Adipocyte (in vitro differentiated cells): ENCODE data around the gene GNG11.
A peak's percentile ranks its signal among the peaks of the same experiment; 100 is the strongest.
"Not testable (repeated sequence)": the region's sequence is repeated elsewhere in the genome, so short reads cannot be mapped to it uniquely, and the experiment has no call there.

Experiments
- DNase-seq: peaks from one replicate; pipeline ENCODE4 v3.0.0-alpha.2; 2015; ENCODE audit warnings: low read depth
- H3K27me3 ChIP-seq: replicated peaks from 2 replicates; pipeline ENCODE4 v1.7.0; 2013; ENCODE audit warnings: mild to moderate bottlenecking, low read length, moderate library complexity; ENCODE audit not compliant: control insufficient read depth, insufficient read depth
- H3K36me3 ChIP-seq: 2 replicates; pipeline ENCODE4 v1.7.0; 2013; ENCODE audit warnings: low read length, mild to moderate bottlenecking, moderate library complexity; ENCODE audit not compliant: control insufficient read depth, insufficient read depth, severe bottlenecking
- H3K4me1 ChIP-seq: 2 replicates; pipeline ENCODE4 v1.7.0; 2013; ENCODE audit warnings: mild to moderate bottlenecking, low read length, moderate library complexity; ENCODE audit not compliant: control insufficient read depth, insufficient read depth
- H3K4me3 ChIP-seq: 2 replicates; pipeline ENCODE4 v1.7.0; 2013; ENCODE audit warnings: mild to moderate bottlenecking, low read length, moderate library complexity
- H3K9ac ChIP-seq: 2 replicates; pipeline ENCODE4 v1.7.0; 2013; ENCODE audit warnings: mild to moderate bottlenecking, low read length, moderate library complexity
- H3K9me3 ChIP-seq: 2 replicates; pipeline ENCODE4 v1.7.0; 2013; ENCODE audit warnings: mild to moderate bottlenecking, low read length, moderate library complexity; ENCODE audit not compliant: control insufficient read depth

The GNG11 gene

DNA sequence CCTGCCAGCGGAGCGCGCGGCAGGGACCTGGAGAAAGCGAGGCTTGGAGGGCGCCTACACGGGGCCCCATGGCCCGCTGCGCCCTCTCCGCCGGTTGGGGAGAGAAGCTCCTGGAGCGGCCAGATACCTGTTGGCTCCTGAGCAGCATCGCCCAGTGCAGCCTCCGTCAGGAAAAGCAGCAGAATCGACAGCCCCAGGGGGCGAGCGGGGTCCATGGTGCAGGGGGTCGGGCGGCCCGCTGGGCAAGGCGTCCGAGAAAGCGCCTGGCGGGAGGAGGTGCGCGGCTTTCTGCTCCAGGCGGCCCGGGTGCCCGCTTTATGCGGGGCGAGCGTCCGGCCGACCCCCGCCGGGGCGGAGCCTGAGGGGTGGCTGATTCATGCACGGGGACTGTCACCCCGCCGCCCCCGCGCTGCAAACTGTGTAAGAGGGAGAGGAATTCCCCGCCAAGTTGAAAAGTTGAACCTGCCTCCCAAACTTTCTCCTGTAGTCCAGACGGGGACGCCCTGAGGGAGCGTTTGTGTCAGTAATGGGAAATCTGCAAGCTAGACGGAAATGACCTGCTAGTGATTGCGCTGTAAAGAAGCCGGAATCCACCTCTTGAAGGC lies 31.0 kb upstream of the GNG11 start, which contains the start of gene TFPI2:
Gene TFPI2 (minus strand): TSS at position 290 of the 605 bp plus-strand sequence. CDS start 75 bp downstream, at position 215.
- Histone ChIP-seq H3K4me3 (peak within 1 kb of the TSS; percentile 85), H3K36me3 (no peaks in the 10 kb centered on the region), H3K9ac (peak within 1 kb of the TSS; percentile 80), H3K9me3 (no peaks in the 10 kb centered on the region), H3K4me1 (peaks cover 14% of the 10 kb centered on the region), H3K27me3 (no peaks in the 10 kb centered on the region)
- DNase-seq: peak; percentile 82

DNA sequence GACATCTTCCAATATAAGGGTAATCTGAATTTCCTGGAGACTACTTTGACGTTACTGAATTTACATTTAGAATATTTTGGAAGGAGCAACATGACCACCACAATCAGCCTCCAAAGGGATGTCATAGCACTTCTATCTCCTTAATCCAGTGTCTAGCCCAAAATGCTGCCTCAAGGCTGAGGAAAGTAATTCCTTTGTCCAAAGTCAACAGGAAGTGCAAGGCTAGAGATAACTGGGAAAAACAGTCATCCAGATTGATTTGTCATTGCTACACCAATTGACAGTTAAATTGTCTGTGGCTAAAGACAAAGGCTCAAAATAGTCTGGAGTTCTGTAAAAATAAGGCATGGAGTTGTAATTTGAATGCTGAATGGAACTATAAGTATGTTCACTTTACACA lies 27.1 kb upstream of the GNG11 start:
- peaks cover 14% of the 10 kb centered on the region for H3K4me1 ChIP-seq
- no peaks in the 10 kb centered on the region for H3K36me3 ChIP-seq
- no peak overlapping the region for H3K4me3 ChIP-seq
- H3K9me3 ChIP-seq: no peaks in the 10 kb centered on the region
- DNase-seq: no peak
- H3K27me3 ChIP-seq: no peaks in the 10 kb centered on the region
- no peak overlapping the region for H3K9ac ChIP-seq

DNA sequence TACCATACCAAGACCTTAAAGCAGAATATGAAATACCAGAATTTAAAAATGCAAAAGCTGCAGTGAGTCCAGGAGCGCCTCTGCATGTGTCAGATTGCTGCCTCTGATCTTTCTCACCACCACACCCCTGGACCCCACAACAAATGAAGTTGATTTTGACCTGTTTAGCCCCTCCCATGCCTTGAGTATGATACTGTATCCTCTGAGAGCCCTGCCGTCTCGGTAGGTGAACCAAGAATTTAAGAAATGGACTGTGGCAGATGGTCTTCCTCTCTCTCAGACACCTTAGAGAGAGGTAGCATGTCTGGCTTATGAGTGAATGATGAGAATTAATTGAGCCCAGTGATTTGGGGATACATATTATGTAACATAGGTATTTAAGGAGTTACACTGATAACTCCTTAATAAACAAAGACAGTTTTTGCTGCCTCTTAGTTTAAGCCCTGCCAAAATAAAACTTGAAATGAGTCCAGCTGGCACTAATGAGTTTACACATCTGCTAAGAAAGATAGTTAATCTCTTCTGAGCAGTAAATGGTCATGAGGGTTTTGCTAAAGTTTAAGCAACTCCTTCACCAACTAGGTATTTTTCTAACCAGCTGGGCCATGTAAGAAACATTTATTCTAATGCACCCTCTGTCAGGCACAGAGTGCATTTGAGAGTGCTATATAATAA lies 26.4 kb upstream of the GNG11 start:
- Histone ChIP-seq H3K9ac (no peak overlapping the region), H3K4me3 (no peak overlapping the region), H3K36me3 (no peaks in the 10 kb centered on the region), H3K9me3 (no peaks in the 10 kb centered on the region), H3K4me1 (peaks cover 11% of the 10 kb centered on the region), H3K27me3 (no peaks in the 10 kb centered on the region)
- DNase-seq: no peak

DNA sequence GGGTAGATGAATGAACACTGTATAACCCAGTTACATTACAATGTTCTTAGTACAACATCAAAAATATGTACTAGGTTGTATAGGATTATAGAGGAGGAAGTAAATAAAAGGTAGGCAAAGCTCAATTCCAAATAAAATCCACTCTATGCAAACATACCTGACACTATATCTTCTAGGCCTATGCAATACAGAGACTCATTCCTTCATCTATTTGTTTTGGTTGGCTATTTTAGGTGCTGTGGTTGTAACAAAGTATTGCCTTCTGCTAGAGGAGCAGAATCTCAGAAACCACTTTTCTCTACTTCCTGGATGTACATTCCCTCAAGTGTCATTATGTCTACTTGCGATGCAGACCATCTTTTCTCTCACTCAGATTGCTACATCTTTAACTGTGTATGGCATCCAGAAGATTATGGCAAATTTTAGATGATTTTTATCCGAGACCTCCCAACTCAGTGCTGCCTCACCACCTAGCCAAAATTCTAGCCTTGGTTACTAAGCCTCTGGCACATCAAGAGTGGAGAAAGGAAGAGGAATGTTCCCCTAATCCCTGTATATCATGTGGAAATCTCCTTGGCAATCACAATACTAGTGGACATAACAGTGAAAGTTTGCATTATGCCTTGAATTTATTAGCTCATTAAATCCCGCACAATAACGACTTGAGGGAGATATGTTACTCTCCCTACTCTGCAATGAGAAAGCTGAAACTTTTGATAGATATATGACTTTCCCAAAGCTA lies 25.5 kb upstream of the GNG11 start:
- Histone ChIP-seq H3K4me3 (no peak overlapping the region), H3K9ac (no peak overlapping the region), H3K27me3 (no peaks in the 10 kb centered on the region), H3K36me3 (no peaks in the 10 kb centered on the region), H3K4me1 (peaks cover 8% of the 10 kb centered on the region), H3K9me3 (no peaks in the 10 kb centered on the region)
- DNase-seq: no peak

DNA sequence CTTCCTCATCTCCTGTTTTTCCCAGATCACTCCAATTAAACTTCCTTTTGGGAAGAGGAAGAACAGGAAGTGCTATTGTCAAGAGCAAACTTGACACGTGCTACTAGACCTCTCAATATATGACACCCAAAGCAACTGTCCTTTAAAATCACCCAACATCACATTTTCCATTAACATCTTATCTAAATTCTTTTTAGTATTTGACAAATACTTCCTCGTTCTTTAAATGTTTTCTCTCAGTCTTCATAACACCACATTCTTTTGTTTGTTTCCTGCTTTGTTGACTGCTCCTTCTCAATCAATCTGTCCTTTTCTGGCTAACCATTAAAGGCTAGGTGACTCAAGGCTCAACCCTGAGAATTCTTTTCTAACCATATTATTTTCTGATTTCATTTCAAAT lies 23.9 kb upstream of the GNG11 start:
- Histone ChIP-seq H3K9me3 (no peaks in the 10 kb centered on the region), H3K4me3 (no peak overlapping the region), H3K27me3 (no peaks in the 10 kb centered on the region), H3K9ac (no peak overlapping the region), H3K4me1 (peaks cover 8% of the 10 kb centered on the region), H3K36me3 (no peaks in the 10 kb centered on the region)
- no peak for DNase-seq

DNA sequence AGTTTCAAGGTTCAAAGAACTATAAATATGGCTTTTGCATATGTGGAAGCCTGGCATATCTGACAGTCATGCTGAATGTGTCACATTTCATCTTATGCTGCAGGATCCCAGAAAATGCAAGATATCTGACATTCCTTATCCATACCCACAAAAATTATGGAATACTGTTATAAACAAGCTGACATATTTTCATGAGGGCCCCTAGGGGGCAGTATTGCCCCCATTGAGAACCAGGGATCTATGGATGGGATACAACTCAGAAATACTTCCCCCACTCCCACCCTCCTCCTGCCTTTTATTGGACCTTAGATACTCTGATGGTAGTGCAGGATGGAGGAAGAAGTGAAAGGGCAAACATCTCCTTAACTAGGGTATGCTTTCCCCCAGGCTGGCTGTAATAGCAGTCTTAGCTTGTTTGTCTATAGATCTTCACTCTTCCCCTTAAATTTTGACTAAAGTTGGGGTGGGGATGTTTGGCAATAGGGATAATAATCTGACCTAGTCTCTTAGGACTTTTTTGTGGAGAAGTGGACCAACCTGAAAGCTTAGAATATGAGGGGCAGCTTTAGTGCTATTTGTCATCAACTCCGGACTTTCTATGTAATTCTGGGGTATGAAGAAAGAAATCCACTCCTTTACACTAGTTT lies 18.6 kb upstream of the GNG11 start:
- Histone ChIP-seq H3K4me3 (no peak overlapping the region), H3K4me1 (no peaks in the 10 kb centered on the region), H3K9me3 (no peaks in the 10 kb centered on the region), H3K9ac (no peak overlapping the region), H3K27me3 (no peaks in the 10 kb centered on the region), H3K36me3 (no peaks in the 10 kb centered on the region)
- DNase-seq: peak; percentile 69

DNA sequence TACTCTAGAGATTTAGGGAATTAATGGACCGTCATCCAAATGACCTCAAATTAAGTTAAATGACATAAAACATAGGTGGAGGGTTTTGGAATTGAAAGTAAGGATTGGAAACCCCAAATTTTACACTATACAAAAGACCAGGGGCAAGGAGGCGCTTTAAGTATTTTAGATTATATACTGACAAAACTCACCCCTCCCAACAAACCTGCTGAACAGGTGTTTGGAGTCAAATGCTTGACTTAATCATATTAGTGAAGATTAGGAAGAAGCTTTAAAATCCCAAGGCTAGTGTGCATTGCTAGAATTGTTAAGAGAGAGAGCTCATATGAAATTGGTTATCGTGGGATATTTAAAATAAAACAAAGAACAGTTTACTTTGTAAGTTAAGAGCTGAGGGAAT lies 15.3 kb upstream of the GNG11 start, which contains the start of gene GNGT1:
Gene GNGT1 (plus strand): TSS at position 301 of the 400 bp plus-strand sequence. CDS start 180 bp downstream, outside the sequence.
- peak; percentile 27 for DNase-seq
- H3K4me1 ChIP-seq: peaks cover 11% of the 10 kb centered on the region
- H3K36me3 ChIP-seq: no peaks in the 10 kb centered on the region
- H3K27me3 ChIP-seq: no peaks in the 10 kb centered on the region
- no peaks in the 10 kb centered on the region for H3K9me3 ChIP-seq
- no peak within 1 kb of the TSS for H3K9ac ChIP-seq
- H3K4me3 ChIP-seq: no peak within 1 kb of the TSS

DNA sequence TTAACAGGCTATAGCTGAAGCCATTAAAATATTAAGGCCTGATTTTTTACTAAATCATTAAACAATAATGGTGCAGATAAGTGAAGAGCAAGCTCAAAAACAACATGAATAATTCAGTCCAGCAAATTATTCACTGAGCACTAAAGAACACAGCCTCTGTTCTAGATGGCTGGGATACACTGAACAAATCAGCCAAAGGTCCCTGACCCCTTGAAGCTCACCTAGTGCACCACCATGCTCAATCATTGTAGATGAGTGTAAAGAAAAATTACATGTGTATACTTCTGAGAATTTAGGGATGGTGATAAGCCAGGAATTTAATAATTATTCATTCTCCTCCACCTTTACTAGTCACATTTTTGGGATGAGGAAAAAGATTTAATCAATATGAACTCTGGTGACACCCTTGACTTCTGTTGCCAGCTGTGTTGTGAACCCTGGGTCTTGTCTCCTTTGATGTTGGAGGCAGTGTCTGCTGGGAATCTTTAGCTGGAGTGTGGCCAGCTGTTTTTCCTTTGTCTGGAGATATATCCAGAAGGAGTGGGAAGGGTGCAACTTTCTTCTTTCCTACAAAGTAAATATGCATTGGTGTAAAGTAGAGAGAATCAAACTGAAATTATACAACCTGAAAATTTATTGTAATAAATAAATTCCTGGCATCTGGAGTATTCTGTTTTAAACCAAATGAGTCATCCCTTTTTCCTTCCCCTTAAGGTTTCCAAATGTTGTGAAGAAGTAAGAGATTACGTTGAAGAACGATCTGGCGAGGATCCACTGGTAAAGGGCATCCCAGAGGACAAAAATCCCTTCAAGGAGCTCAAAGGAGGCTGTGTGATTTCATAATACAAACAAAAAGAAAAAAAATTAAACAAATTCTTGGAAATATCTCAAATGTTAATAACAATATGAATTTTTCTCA lies 11.2 kb upstream of the GNG11 start:
- Histone ChIP-seq H3K36me3 (no peaks in the 10 kb centered on the region), H3K9ac (no peak overlapping the region), H3K9me3 (no peaks in the 10 kb centered on the region), H3K27me3 (no peaks in the 10 kb centered on the region), H3K4me3 (peak overlapping the region; percentile 8), H3K4me1 (peaks cover 20% of the 10 kb centered on the region)
- peak; percentile 67 for DNase-seq

DNA sequence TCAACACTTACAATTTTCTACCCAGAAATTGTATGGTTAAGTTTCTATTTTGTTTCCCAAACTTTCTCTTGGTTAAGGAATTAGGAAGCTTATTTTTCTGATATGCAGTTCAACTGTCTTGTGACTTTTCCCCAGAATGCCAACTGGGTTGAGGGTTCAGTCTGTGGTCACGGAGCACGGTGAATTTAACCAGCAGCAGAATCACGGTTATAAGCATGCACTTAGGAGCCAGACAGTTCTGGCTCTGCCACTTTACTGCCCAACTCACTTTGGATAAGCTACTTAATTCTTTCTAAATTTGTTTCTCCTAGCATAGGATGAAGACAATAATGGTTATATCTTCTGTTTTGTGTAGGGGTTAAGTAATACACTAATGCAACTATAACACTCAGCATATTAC lies 10.3 kb upstream of the GNG11 start:
- not testable (repeated sequence) for DNase-seq, H3K9me3 ChIP-seq, H3K36me3 ChIP-seq, H3K27me3 ChIP-seq, H3K9ac ChIP-seq
- peak overlapping the region; percentile 8 for H3K4me3 ChIP-seq
- peaks cover 20% of the 10 kb centered on the region for H3K4me1 ChIP-seq

DNA sequence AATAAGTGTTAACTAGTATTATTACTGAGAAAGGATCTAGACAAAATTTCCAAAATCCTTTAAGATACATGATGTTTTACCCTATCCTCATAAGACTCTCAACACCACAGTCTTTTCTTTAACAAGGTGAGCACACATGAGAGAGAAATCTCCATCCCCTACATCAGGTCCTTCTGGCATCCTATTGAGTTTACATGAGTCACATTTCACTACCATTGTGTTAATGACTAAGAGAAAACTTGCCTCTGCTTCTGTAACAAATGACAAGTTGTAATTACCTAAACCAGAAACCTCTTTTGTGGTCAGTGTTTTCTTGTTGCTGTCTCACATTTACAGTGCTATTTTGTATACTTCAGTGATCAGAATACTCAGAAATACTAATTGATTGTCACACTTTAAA lies 9.9 kb upstream of the GNG11 start:
- H3K4me1 ChIP-seq: peaks cover 20% of the 10 kb centered on the region
- not testable (repeated sequence) for H3K4me3 ChIP-seq, H3K9ac ChIP-seq, H3K27me3 ChIP-seq, H3K9me3 ChIP-seq, H3K36me3 ChIP-seq, DNase-seq
